ENCODE measurements around the gene FLII.

The FLII gene

GRCh38 chr17:18260332-18261145, 2.0 kb upstream of the FLII start, which contains the start of gene MIEF2 (continued):
- TF ChIP-seq ZSCAN18 (tag by site-specific recombination; IDR thresholded peaks at IDR 0.05) (no peak), ZNF623 (tag by site-specific recombination; IDR thresholded peaks at IDR 0.05) (no peak), ZNF175 (tag by site-specific recombination; IDR thresholded peaks at IDR 0.05) (no peak), ZXDB (tag by site-specific recombination; IDR thresholded peaks at IDR 0.05) (peak; percentile 54; the same call in 1 of the 2 replicates), SCRT2 (tag by site-specific recombination; IDR thresholded peaks at IDR 0.05) (peak; percentile 98), ZNF140 (tag by site-specific recombination; IDR thresholded peaks at IDR 0.05) (no peak), KLF10 (tag by site-specific recombination; IDR thresholded peaks at IDR 0.05) (peak; percentile 71), ZNF585B (tag by site-specific recombination; IDR thresholded peaks at IDR 0.05) (no peak), ZNF76 (tag by site-specific recombination; IDR thresholded peaks at IDR 0.05; ENCODE audit: borderline replicate concordance, low read depth) (peak; percentile 65; the same call in 1 of the 2 replicates), ZNF398 (tag by site-specific recombination; IDR thresholded peaks at IDR 0.05) (no peak), ZNF132 (tag by site-specific recombination; IDR thresholded peaks at IDR 0.05; ENCODE audit: borderline replicate concordance) (no peak), ZNF148 (tag by site-specific recombination; IDR thresholded peaks at IDR 0.05; ENCODE audit: borderline replicate concordance) (no peak), BCL11B (tag by site-specific recombination; IDR thresholded peaks at IDR 0.05; ENCODE audit: low read depth) (peak; percentile 79; the same call in 1 of the 2 replicates), ATF2 (tag by site-specific recombination; IDR thresholded peaks at IDR 0.05; ENCODE audit: low read depth) (no peak), ZNF19 (tag by site-specific recombination; IDR thresholded peaks at IDR 0.05; ENCODE audit: low read depth) (no peak), PATZ1 (tag by site-specific recombination; IDR thresholded peaks at IDR 0.05) (peak; percentile 98), ZNF223 (tag by site-specific recombination; IDR thresholded peaks at IDR 0.05) (no peak), ZNF354C (tag by site-specific recombination; IDR thresholded peaks at IDR 0.05; ENCODE audit: borderline replicate concordance, low read depth) (no peak), ZNF248 (tag by site-specific recombination; IDR thresholded peaks at IDR 0.05) (no peak), ZNF324 (tag by site-specific recombination; IDR thresholded peaks at IDR 0.05) (peak; percentile 43; the same call in 1 of the 2 replicates), ZFP3 (tag by site-specific recombination; IDR thresholded peaks at IDR 0.05; ENCODE audit: low read depth) (no peak), ZNF626 (tag by site-specific recombination; IDR thresholded peaks at IDR 0.05) (no peak), HOXC10 (CRISPR knock-in tag; IDR thresholded peaks at IDR 0.05) (peak; percentile 99), ZNF155 (tag by site-specific recombination; IDR thresholded peaks at IDR 0.05) (no peak), ZBTB17 (tag by site-specific recombination; IDR thresholded peaks at IDR 0.05) (peak; percentile 84), ZBTB48 (tag by site-specific recombination; IDR thresholded peaks at IDR 0.05) (peak; percentile 83), ZNF184 (tag by site-specific recombination; IDR thresholded peaks at IDR 0.05) (0 out of 2 replicates have a peak, but pooled peaks have one; percentile 35), ZNF146 (tag by site-specific recombination; IDR thresholded peaks at IDR 0.05) (no peak), IKZF3 (tag by site-specific recombination; IDR thresholded peaks at IDR 0.05) (no peak), ZNF521 (tag by site-specific recombination; IDR thresholded peaks at IDR 0.05) (no peak), ZNF792 (tag by site-specific recombination; IDR thresholded peaks at IDR 0.05) (no peak), GLIS1 (tag by site-specific recombination; IDR thresholded peaks at IDR 0.05) (peak; percentile 48; the same call in 1 of the 2 replicates)

Data from HEK293 (cell line).